Measurements from ENCODE around the gene GPR142.

DNA sequence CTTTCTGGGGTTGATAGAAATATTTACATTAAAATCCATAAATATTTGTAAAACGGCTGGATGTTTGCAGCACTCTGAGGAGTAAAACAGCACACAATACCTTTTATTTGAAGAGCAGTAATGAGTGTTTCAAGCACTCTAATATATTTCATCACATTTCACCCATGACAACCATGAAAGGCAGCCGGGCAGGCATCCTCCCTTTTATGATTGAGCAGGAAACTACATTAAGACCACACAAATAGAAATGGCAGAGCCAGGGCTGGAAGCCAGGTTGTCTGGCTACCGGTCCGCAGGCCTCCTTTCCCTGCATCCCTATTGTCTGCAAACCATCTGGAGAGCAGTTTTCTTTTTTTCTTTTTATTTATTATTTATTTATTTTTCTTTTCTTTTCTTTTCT is 41.5 kb downstream of the GPR142 start:
- TF ChIP-seq, protein P1, sequence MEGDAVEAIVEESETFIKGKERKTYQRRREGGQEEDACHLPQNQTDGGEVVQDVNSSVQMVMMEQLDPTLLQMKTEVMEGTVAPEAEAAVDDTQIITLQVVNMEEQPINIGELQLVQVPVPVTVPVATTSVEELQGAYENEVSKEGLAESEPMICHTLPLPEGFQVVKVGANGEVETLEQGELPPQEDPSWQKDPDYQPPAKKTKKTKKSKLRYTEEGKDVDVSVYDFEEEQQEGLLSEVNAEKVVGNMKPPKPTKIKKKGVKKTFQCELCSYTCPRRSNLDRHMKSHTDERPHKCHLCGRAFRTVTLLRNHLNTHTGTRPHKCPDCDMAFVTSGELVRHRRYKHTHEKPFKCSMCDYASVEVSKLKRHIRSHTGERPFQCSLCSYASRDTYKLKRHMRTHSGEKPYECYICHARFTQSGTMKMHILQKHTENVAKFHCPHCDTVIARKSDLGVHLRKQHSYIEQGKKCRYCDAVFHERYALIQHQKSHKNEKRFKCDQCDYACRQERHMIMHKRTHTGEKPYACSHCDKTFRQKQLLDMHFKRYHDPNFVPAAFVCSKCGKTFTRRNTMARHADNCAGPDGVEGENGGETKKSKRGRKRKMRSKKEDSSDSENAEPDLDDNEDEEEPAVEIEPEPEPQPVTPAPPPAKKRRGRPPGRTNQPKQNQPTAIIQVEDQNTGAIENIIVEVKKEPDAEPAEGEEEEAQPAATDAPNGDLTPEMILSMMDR (IDR thresholded peaks at IDR 0.05; ENCODE audit: low read depth, low read length, missing input control): no peak
- TF ChIP-seq JUND (IDR thresholded peaks at IDR 0.05): no peak
- no peak for TF ChIP-seq TAF1 (conservative IDR thresholded peaks at IDR 0.05)
- TF ChIP-seq EGR1 (IDR thresholded peaks at IDR 0.05; ENCODE audit: low read depth in 2 of 2): no peak
- TF ChIP-seq RAD21 (IDR thresholded peaks at IDR 0.05): no peak
- TF ChIP-seq, protein P2, sequence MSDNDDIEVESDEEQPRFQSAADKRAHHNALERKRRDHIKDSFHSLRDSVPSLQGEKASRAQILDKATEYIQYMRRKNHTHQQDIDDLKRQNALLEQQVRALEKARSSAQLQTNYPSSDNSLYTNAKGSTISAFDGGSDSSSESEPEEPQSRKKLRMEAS (IDR thresholded peaks at IDR 0.05): no peak
- TF ChIP-seq SP1 (IDR thresholded peaks at IDR 0.05): no peak
- no peak for TF ChIP-seq GABPA (IDR thresholded peaks at IDR 0.05 in 1 of 2, conservative IDR thresholded peaks at IDR 0.05 in 1 of 2)
- TF ChIP-seq REST (IDR thresholded peaks at IDR 0.05): no peak
- TF ChIP-seq ZBTB33 (IDR thresholded peaks at IDR 0.05): no peak
- no peak for TF ChIP-seq HNF4A (conservative IDR thresholded peaks at IDR 0.05)
- no peak for TF ChIP-seq FOXA2 (IDR thresholded peaks at IDR 0.05)
- no peak for TF ChIP-seq FOXA1 (IDR thresholded peaks at IDR 0.05)
- no peak for TF ChIP-seq ATF3 (IDR thresholded peaks at IDR 0.05)

Measured in liver (tissue), 3 donors.